PC-3 (cell line): ENCODE data around the gene KDM7A.

Source experiments
- EZH2 ChIP-seq: fragments of 300-600 bp; sonication (generic); IDR thresholded peaks from one replicate; pipeline ENCODE4 v1.6.1; 2017; ENCODE audit warnings: antibody characterized with exemption, mild to moderate bottlenecking, low read length; ENCODE audit not compliant: unreplicated experiment
- EZH2phosphoT487 ChIP-seq: fragments of 300-600 bp; sonication (generic); IDR thresholded peaks from 2 replicates; pipeline ENCODE4 v1.6.1; 2018; ENCODE audit warnings: mild to moderate bottlenecking, antibody characterized with exemption, low read length, borderline replicate concordance
- TF ChIP-seq, protein P1 (sequence below): fragments of 300-600 bp; sonication (generic); conservative IDR thresholded peaks from 2 replicates; pipeline ENCODE4 v1.5.1; 2017; ENCODE audit warnings: antibody characterized with exemption, low read depth, mild to moderate bottlenecking, low read length

DNA sequence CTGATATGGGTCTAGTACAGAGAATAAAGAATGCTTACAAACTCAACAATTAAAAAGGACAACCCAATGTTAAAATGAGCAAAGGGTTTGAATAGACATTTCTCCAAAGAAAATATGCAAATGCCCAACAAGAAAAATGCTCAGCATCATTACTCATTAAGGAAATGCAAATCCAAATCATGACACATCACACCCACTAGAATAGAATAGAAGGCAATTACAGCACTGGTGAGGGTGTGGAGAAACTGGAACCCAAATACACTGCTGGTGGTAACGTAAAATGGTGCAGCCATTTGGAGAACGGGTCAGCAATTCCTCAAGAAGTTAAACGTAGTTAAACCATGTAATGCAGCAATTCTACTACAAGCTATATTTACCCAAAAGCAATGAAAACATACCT lies 53.8 kb downstream of the KDM7A start:
- no peak for TF ChIP-seq EZH2
- TF ChIP-seq, protein P1, sequence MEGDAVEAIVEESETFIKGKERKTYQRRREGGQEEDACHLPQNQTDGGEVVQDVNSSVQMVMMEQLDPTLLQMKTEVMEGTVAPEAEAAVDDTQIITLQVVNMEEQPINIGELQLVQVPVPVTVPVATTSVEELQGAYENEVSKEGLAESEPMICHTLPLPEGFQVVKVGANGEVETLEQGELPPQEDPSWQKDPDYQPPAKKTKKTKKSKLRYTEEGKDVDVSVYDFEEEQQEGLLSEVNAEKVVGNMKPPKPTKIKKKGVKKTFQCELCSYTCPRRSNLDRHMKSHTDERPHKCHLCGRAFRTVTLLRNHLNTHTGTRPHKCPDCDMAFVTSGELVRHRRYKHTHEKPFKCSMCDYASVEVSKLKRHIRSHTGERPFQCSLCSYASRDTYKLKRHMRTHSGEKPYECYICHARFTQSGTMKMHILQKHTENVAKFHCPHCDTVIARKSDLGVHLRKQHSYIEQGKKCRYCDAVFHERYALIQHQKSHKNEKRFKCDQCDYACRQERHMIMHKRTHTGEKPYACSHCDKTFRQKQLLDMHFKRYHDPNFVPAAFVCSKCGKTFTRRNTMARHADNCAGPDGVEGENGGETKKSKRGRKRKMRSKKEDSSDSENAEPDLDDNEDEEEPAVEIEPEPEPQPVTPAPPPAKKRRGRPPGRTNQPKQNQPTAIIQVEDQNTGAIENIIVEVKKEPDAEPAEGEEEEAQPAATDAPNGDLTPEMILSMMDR, result no peak
- TF ChIP-seq EZH2phosphoT487, result no peak
